CD14-positive monocyte (primary cell): Measurements from ENCODE around the gene KIRREL3. TPM values are rescaled to one million over a fixed set of nuclear protein-coding genes. Genes with fewer than 3 reads are reported as not detected.

Experiments used
- DNase-seq, 3 donors: peaks; one replicate each; pipeline ENCODE4 v3.0.0-alpha.2; 2011 to 2022
- H2AFZ ChIP-seq: 2 replicates; pipeline ENCODE4 v1.6.0; 2012; ENCODE audit warnings: mild to moderate bottlenecking, low read depth, low read length, inconsistent platforms; ENCODE audit not compliant: insufficient read depth, poor library complexity, severe bottlenecking
- H3K27ac ChIP-seq, 2 donors: 1 replicate in 1 of 2; 2 replicates in 1 of 2; pipeline ENCODE4 v1.5.1; 2012 to 2013; ENCODE audit warnings: low read length in 2 of 2, control low read depth in 1 of 2, inconsistent platforms in 1 of 2, low read depth in 1 of 2, mild to moderate bottlenecking in 1 of 2
- H3K27me3 ChIP-seq, 2 donors: one replicate each; pipeline versions ENCODE4 v1.6.0 to v1.6.1; 2011 to 2013; ENCODE audit warnings: low read length in 2 of 2; ENCODE audit not compliant: control insufficient read depth in 2 of 2, insufficient read depth in 2 of 2
- H3K36me3 ChIP-seq, 2 donors: replicated peaks in 1 of 2; 1 replicate in 1 of 2; 2 replicates in 1 of 2; pipeline versions ENCODE4 v1.5.1 to v1.6.1; 2012 to 2013; ENCODE audit warnings: low read length in 2 of 2, control low read depth in 1 of 2, inconsistent platforms in 1 of 2, mild to moderate bottlenecking in 1 of 2; ENCODE audit not compliant: insufficient read depth in 2 of 2, control insufficient read depth in 1 of 2
- H3K4me1 ChIP-seq, 2 donors: 1 replicate in 1 of 2; 2 replicates in 1 of 2; pipeline versions ENCODE4 v1.5.1 to v1.6.1; 2012 to 2013; ENCODE audit warnings: low read length in 2 of 2, control low read depth in 1 of 2, inconsistent platforms in 1 of 2, mild to moderate bottlenecking in 1 of 2, moderate library complexity in 1 of 2; ENCODE audit not compliant: insufficient read depth in 2 of 2, control insufficient read depth in 1 of 2
- H3K4me2 ChIP-seq: replicated peaks from 2 replicates; pipeline ENCODE3; 2012; ENCODE audit warnings: low read length, moderate library complexity, mild to moderate bottlenecking; ENCODE audit not compliant: poor library complexity, severe bottlenecking; ENCODE audit errors: extremely low read depth
- H3K4me3 ChIP-seq, 3 experiments: fragments of 200-600 bp in 1 of 3; sonication (generic) in 1 of 3; replicated peaks in 1 of 3; 1 replicate in 2 of 3; 2 replicates in 1 of 3; pipeline ENCODE4 v1.5.1; 2011 to 2013; ENCODE audit warnings: low read length in 3 of 3, mild to moderate bottlenecking in 3 of 3, control low read depth in 2 of 3, low read depth in 2 of 3, inconsistent platforms in 1 of 3, moderate library complexity in 1 of 3
- H3K79me2 ChIP-seq: 2 replicates; pipeline ENCODE4 v1.6.0; 2012; ENCODE audit warnings: mild to moderate bottlenecking, control low read depth, inconsistent platforms, low read length, moderate library complexity; ENCODE audit not compliant: insufficient read depth
- H3K9ac ChIP-seq: 2 replicates; pipeline ENCODE4 v1.6.0; 2017; ENCODE audit warnings: low read length, mild to moderate bottlenecking; ENCODE audit not compliant: insufficient read depth, poor library complexity, severe bottlenecking
- H3K9me3 ChIP-seq, 2 donors: replicated peaks in 1 of 2; 1 replicate in 1 of 2; 2 replicates in 1 of 2; pipeline versions ENCODE4 v1.5.1 to v1.6.1; 2012 to 2013; ENCODE audit warnings: low read length in 2 of 2, control low read depth in 1 of 2; ENCODE audit not compliant: control insufficient read depth in 1 of 2, insufficient read depth in 1 of 2
- H4K20me1 ChIP-seq: 2 replicates; pipeline ENCODE4 v1.6.0; 2012; ENCODE audit warnings: mild to moderate bottlenecking, low read length, control low read depth, moderate library complexity; ENCODE audit not compliant: insufficient read depth
- H3K27ac Mint-ChIP-seq, 7 donors: one replicate each; pipeline ENCODE4 v1.8.0; 2020; ENCODE audit warnings: mild to moderate bottlenecking in 7 of 7, mixed read lengths in 7 of 7, moderate library complexity in 6 of 7, inconsistent platforms in 2 of 7
- H3K27me3 Mint-ChIP-seq, 3 donors: one replicate each; pipeline ENCODE4 v1.8.0; 2021 to 2022; ENCODE audit warnings: low read depth in 3 of 3, mild to moderate bottlenecking in 3 of 3, mixed read lengths in 3 of 3, moderate library complexity in 3 of 3, inconsistent platforms in 1 of 3
- H3K36me3 Mint-ChIP-seq, 2 donors: one replicate each; pipeline ENCODE4 v1.8.0; 2020; ENCODE audit warnings: mixed read lengths in 2 of 2, inconsistent platforms in 1 of 2, mild to moderate bottlenecking in 1 of 2
- H3K4me1 Mint-ChIP-seq: one replicate; pipeline ENCODE4 v1.8.0; 2020; ENCODE audit warnings: mild to moderate bottlenecking, mixed read lengths
- H3K4me3 Mint-ChIP-seq, 2 donors: one replicate each; pipeline ENCODE4 v1.8.0; 2020; ENCODE audit warnings: mild to moderate bottlenecking in 2 of 2, mixed read lengths in 2 of 2, moderate library complexity in 1 of 2
- H3K9me3 Mint-ChIP-seq, 7 donors: one replicate each; pipeline ENCODE4 v1.8.0; 2020 to 2022; ENCODE audit warnings: mixed read lengths in 7 of 7, mild to moderate bottlenecking in 6 of 7, moderate library complexity in 6 of 7, inconsistent platforms in 2 of 7
- CTCF ChIP-seq: fragments of 200-600 bp; IDR thresholded peaks from one replicate; pipeline ENCODE4 v1.8.0; 2022; ENCODE audit warnings: antibody characterized with exemption, mild to moderate bottlenecking
- WGBS: methylation state at CpG from one replicate; pipeline ENCODE4 v1.1.5; 2013; ENCODE audit warnings: missing lambda C conversion rate; ENCODE audit not compliant: insufficient coverage; 5-methylcytosine and 5-hydroxymethylcytosine counted together
- intact Hi-C, 2 donors: fragments of 100-400 bp; cut with micrococcal nuclease; formaldehyde crosslinking; loops; one replicate each; pipeline versions ENCODE4 v1.15.0 to v1.15.1; 2023
- polyA plus RNA-seq, 3 donors: library from polyadenylated mRNA; depleted of rRNA in 1 of 3; unstranded in 2 of 3; stranded (reverse) in 1 of 3; fragments of 300-500 nt in 2 of 3; fragments of >200 nt in 1 of 3; fragmentation: Illumina TruSeq in 2 of 3; gene quantifications; 1 replicate in 2 of 3; 2 replicates in 1 of 3; pipeline ENCODE4 v1.2.3, GENCODE V29; 2012 to 2021

Gene KIRREL3
- polyA plus RNA-seq, 3 donors, result not detected

DNA sequence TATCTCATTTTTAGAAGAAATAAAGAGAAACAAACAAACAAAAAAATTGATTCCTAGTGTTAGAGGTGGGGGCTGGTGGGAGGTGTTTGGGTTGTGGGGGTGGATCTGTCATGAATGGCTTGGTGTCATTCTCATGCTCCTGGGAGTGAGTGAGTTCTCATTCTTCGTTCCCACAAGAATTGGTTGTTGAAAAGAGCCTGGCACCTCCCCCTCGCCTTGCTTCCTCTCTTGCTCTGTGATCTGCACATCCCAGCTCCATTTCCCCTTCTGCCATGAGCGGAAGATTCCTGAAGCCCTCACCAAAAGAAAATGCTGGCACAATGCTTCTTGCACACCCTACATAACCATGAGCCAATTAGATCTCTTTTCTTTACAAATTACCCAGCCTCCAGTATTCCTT, 367.2 kb downstream of the KIRREL3 start:
- H3K4me2 ChIP-seq, result no peak overlapping the region
- H3K4me3 ChIP-seq, result no peak overlapping the region
- H3K9ac ChIP-seq, result no peak overlapping the region
- TF ChIP-seq CTCF, result no peak
- no peaks in the 10 kb centered on the region for H3K4me1 ChIP-seq
- DNase-seq, result no peak
- Mint-ChIP-seq H3K27ac (no peak overlapping the region), H3K4me1 (no peaks in the 10 kb centered on the region), H3K27me3 (peaks cover 6 to 15% (median 10%) of the 10 kb centered on the region in 3 donors), H3K9me3 (peaks cover 0 to 1% (median 0%) of the 10 kb centered on the region in 7 donors), H3K36me3 (no peaks in the 10 kb centered on the region), H3K4me3 (no peak overlapping the region)
- H3K9me3 ChIP-seq, result no peaks in the 10 kb centered on the region
- H3K79me2 ChIP-seq, result no peaks in the 10 kb centered on the region
- H3K27me3 ChIP-seq, result no peaks in the 10 kb centered on the region
- no peaks in the 10 kb centered on the region for H4K20me1 ChIP-seq
- H2AFZ ChIP-seq, result no peak overlapping the region
- intact Hi-C loops, result no loop called here
- H3K36me3 ChIP-seq, result no peaks in the 10 kb centered on the region
- WGBS, result 30% methylated on average over 2 of the region's 3 CpGs
- H3K27ac ChIP-seq, result no peak overlapping the region

DNA sequence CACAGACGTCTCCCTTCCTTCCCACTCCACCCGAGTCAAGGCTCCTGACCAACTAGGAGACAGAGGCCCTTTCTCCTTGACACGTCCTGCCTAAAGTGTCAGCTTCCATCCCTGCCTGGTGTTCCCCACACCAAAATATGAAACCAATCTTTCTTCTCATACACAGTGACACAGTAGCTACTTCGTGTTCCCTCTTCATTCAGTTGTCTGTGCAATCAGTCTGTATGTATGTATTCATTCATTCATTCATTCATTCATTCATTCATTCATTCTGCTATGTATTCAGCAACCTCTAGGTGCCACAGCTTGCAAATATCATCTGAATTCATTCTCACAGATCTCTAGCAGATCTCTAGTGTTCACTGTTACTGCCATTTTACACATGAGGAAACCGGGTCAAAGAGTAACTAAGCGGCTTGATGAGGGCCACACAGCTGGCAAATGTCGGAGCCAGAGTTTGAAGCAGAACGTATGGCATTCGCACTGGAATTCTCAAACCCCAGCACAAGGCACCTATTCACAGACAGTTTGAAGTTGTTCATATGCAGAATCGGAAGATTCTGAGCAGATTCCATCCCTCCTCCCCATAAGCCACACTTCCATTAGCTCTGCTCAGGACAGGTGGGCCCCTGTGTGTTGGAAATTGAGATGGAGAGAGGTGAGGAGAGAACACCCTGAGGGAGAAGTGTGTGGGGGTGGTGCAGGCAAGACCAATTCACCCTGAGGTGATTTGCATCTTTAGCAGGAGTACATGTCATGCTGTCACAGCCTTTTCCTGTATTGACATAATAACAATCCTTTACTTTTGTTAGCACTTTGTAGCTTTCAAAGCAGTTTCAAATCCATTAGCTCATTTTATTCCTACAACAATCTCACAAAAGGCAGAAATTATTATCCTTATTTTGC, 369.4 kb downstream of the KIRREL3 start:
- Mint-ChIP-seq H3K4me3 (no peak overlapping the region), H3K27me3 (peaks cover 5 to 7% (median 6%) of the 10 kb centered on the region in 3 donors), H3K4me1 (no peaks in the 10 kb centered on the region), H3K9me3 (peaks cover 0 to 1% (median 0%) of the 10 kb centered on the region in 7 donors), H3K27ac (no peak overlapping the region), H3K36me3 (no peaks in the 10 kb centered on the region)
- H3K9ac ChIP-seq, result no peak overlapping the region
- DNase-seq, result no peak
- H3K9me3 ChIP-seq, result no peaks in the 10 kb centered on the region
- 98% methylated on average over 9 of the region's 10 CpGs for WGBS
- intact Hi-C loops, result no loop called here
- TF ChIP-seq CTCF, result no peak
- no peak overlapping the region for H2AFZ ChIP-seq
- H3K36me3 ChIP-seq, result no peaks in the 10 kb centered on the region
- H4K20me1 ChIP-seq, result no peaks in the 10 kb centered on the region
- H3K27ac ChIP-seq, result no peak overlapping the region
- H3K4me2 ChIP-seq, result no peak overlapping the region
- no peaks in the 10 kb centered on the region for H3K4me1 ChIP-seq
- H3K27me3 ChIP-seq, result no peaks in the 10 kb centered on the region
- no peaks in the 10 kb centered on the region for H3K79me2 ChIP-seq
- H3K4me3 ChIP-seq, result no peak overlapping the region
